Daoy (cell line): ENCODE measurements around the gene SALL2. TPM values are rescaled to one million over a fixed set of nuclear protein-coding genes. Genes with fewer than 3 reads are reported as not detected.
A peak's percentile ranks its signal among the peaks of the same experiment; 100 is the strongest.
"Not testable (repeated sequence)": the region's sequence is repeated elsewhere in the genome, so short reads cannot be mapped to it uniquely, and the experiment has no call there.

Source experiments
- DNase-seq: peaks from one replicate; pipeline ENCODE4 v3.0.0-alpha.2; 2015; ENCODE audit warnings: low read depth
- total RNA-seq: library from RNA; depleted of rRNA; stranded (reverse); fragments of >200 nt; shearing (Covaris generic); gene quantifications from 2 replicates; pipeline ENCODE4 v1.2.3, GENCODE V29; 2014; rRNA removed

Gene SALL2
- 3.3 and 4.7 TPM in 2 replicates for total RNA-seq

- peak; percentile 78 for DNase-seq
Observed at GRCh38 chr14:21525962-21526671, at the start of gene SALL2. TSS of gene SALL2 (minus strand) at chr14:21526346. CDS start at chr14:21526127, 219 bp downstream.

- DNase-seq, result no peak
Observed at GRCh38 chr14:21575661-21576060, 49.5 kb upstream of the SALL2 start.

- no peak for DNase-seq
Observed at GRCh38 chr14:21572604-21573003, 46.5 kb upstream of the SALL2 start.

GRCh38 chr14:21558703-21559170 is 32.6 kb upstream of the SALL2 start:
- no peak for DNase-seq

GRCh38 chr14:21557084-21557901 is 31.1 kb upstream of the SALL2 start:
- peak; percentile 84 for DNase-seq

GRCh38 chr14:21556378-21557083 is 30.4 kb upstream of the SALL2 start:
- DNase-seq, result no peak

- DNase-seq, result no peak
Observed at GRCh38 chr14:21553266-21553665, 27.1 kb upstream of the SALL2 start.

GRCh38 chr14:21544588-21544987 is 18.4 kb upstream of the SALL2 start:
- DNase-seq, result not testable (repeated sequence)

- DNase-seq, result no peak
Observed at GRCh38 chr14:21543963-21544362, 17.8 kb upstream of the SALL2 start.

GRCh38 chr14:21543521-21543960 is 17.4 kb upstream of the SALL2 start:
- no peak for DNase-seq

GRCh38 chr14:21541413-21542074 is 15.4 kb upstream of the SALL2 start:
- no peak for DNase-seq

- DNase-seq, result no peak
Observed at GRCh38 chr14:21539189-21539940, 13.2 kb upstream of the SALL2 start.

GRCh38 chr14:21537090-21537424 is 10.9 kb upstream of the SALL2 start:
- DNase-seq, result no peak

- no peak for DNase-seq
Observed at GRCh38 chr14:21536418-21537089, 10.4 kb upstream of the SALL2 start.

- DNase-seq, result no peak
Observed at GRCh38 chr14:21535545-21536417, 9.6 kb upstream of the SALL2 start.

GRCh38 chr14:21534576-21534975 is 8.4 kb upstream of the SALL2 start:
- no peak for DNase-seq

GRCh38 chr14:21533294-21533693 is 7.1 kb upstream of the SALL2 start:
- DNase-seq, result no peak

- DNase-seq, result no peak
Observed at GRCh38 chr14:21529515-21529914, 3.4 kb upstream of the SALL2 start.
